IPS-18a (cell line): Measurements from ENCODE around the gene ZNF277.

ENCODE experiments used
- H3K27ac ChIP-seq: one replicate; pipeline ENCODE4 v1.5.1; 2013; ENCODE audit warnings: low read length
- H3K27me3 ChIP-seq: one replicate; pipeline ENCODE4 v1.6.1; 2013; ENCODE audit warnings: mild to moderate bottlenecking, low read length; ENCODE audit not compliant: control insufficient read depth, insufficient read depth
- H3K36me3 ChIP-seq: one replicate; pipeline ENCODE4 v1.6.1; 2013; ENCODE audit warnings: low read depth, low read length; ENCODE audit not compliant: control insufficient read depth
- H3K4me1 ChIP-seq: one replicate; pipeline ENCODE4 v1.6.1; 2013; ENCODE audit warnings: low read depth, low read length; ENCODE audit not compliant: control insufficient read depth
- H3K4me3 ChIP-seq: one replicate; pipeline ENCODE4 v1.5.1; 2013; ENCODE audit warnings: low read length
- H3K9ac ChIP-seq: one replicate; pipeline ENCODE4 v1.6.1; 2013; ENCODE audit warnings: mild to moderate bottlenecking, low read length, moderate library complexity
- H3K9me3 ChIP-seq: one replicate; pipeline ENCODE4 v1.6.1; 2013; ENCODE audit warnings: low read depth, low read length; ENCODE audit not compliant: control insufficient read depth

Gene ZNF277, protein sequence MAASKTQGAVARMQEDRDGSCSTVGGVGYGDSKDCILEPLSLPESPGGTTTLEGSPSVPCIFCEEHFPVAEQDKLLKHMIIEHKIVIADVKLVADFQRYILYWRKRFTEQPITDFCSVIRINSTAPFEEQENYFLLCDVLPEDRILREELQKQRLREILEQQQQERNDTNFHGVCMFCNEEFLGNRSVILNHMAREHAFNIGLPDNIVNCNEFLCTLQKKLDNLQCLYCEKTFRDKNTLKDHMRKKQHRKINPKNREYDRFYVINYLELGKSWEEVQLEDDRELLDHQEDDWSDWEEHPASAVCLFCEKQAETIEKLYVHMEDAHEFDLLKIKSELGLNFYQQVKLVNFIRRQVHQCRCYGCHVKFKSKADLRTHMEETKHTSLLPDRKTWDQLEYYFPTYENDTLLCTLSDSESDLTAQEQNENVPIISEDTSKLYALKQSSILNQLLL

DNA sequence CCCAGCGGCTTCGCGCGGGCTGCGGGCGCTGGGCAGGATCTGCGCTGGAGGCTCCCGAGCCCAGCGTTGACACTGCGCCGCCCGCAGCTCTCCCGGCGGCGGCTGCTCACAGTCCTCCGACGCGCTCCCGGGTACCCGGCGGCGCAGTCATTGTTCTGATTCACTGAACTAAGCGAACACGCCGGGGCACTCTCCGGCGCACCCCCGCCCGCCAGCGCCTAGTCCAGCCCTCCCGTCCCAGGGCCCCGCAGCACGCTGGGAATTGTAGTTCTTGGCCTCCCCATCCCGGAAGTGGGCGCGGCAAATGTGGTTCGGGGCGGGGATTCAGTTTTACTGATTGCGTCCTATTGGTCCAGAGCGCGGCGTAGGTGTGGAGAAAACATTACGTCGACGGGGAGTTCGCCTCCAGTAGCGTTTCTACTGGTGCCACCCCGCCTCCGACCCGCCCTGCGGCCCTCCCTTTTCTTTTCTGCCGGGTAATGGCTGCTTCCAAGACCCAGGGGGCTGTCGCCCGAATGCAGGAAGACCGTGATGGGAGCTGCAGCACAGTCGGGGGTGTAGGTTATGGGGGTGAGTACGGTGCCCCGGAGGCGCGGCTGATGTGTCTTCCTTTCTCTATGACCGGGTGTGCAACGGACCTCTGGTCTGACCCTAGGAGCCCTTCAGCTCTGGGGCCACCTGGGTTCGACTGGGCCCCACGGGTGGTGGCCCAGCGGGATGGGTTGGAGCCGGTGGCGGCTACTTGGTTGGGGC, at the start of gene ZNF277, which contains the start of gene DOCK4:
TSS of gene ZNF277 (plus strand) at position 458 of the 753 bp plus-strand sequence. CDS start at position 480, 22 bp downstream.
TSS of gene DOCK4 (minus strand) at position 162 of the 753 bp plus-strand sequence. CDS start 261 bp downstream, outside the sequence.
- no peaks in the 10 kb centered on the region for H3K9me3 ChIP-seq
- H3K4me1 ChIP-seq, result peaks cover 14% of the 10 kb centered on the region
- no peaks in the 10 kb centered on the region for H3K36me3 ChIP-seq
- peak within 1 kb of the TSS; percentile 77 for H3K9ac ChIP-seq
- no peaks in the 10 kb centered on the region for H3K27me3 ChIP-seq
- peak within 1 kb of the TSS; percentile 98 for H3K4me3 ChIP-seq
- H3K27ac ChIP-seq, result peak within 1 kb of the TSS; percentile 62

DNA sequence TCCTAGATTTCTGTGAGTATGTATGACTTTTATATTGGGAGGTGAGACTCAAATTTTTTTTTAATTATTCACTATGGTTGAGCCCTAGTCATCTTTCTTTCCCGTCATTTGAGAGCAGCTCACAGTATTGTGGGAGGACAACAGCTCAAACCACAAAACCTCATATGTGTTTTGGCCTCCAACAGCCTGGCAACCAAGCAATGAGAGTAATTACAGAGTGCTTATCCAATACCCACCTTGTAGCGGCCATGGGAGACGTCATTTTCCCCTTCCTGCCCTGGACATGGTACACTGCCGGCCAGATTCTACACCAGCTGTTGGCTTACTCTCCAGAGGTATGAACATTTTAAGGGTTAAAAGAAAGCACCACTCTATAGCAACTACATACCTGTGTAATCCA, 49.4 kb upstream of the ZNF277 start:
- Histone ChIP-seq H3K27ac (no peak overlapping the region), H3K36me3 (no peaks in the 10 kb centered on the region), H3K4me3 (no peak overlapping the region), H3K27me3 (no peaks in the 10 kb centered on the region), H3K9me3 (no peaks in the 10 kb centered on the region), H3K4me1 (peaks cover 25% of the 10 kb centered on the region), H3K9ac (no peak overlapping the region)

DNA sequence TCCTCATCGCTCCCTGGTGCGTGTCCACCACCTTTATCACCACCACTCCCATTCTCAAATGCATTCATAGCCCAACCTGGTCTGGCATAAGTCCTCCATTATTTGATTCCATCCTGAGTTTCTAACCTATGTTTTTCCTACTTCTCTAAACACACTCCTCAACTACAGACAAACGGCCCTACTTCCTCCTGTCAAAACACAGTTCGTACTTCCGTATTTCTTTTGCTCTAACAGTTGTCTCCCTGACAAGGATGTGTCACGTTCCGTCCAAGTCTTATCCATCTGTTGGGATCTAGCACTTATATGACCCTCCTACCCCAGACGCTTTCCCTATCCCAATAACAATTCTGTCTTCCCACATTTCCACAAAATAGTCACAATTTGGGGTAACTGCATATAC, 47.1 kb upstream of the ZNF277 start:
- Histone ChIP-seq H3K4me3 (no peak overlapping the region), H3K36me3 (no peaks in the 10 kb centered on the region), H3K9me3 (no peaks in the 10 kb centered on the region), H3K9ac (no peak overlapping the region), H3K27me3 (no peaks in the 10 kb centered on the region), H3K27ac (no peak overlapping the region), H3K4me1 (peaks cover 38% of the 10 kb centered on the region)

DNA sequence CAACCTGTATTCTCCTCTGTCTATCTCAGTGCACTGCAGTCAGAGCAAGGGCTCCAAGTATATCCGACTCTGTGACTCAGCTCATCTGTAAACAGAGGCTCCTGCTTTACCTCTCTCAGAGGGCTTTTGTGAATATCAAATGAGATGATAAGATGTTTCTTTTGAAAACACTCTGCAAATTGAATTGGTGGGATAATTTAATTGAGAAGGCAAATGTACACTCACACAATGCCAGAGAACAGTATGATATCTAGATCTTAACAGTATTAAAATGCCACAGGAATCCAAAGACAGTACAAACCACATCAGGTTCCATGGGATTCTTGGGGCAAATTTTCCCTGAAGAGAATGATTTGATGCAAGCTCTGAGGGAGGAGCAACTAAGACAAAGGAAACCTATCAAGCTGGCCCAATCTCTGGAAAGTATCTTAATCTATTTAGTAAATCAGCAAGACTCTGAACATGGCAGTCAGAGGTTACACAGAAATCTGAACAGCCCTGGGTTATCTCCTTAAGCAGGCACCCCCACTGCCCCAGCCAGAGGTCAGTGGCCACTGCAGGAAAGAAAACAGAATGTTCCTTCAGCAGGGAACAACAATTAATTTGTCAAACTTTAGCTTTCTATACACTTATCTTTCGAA, 46.2 kb upstream of the ZNF277 start:
- H3K9ac ChIP-seq, result no peak overlapping the region
- peak overlapping the region; percentile 30 for H3K27ac ChIP-seq
- H3K36me3 ChIP-seq, result no peaks in the 10 kb centered on the region
- peaks cover 38% of the 10 kb centered on the region for H3K4me1 ChIP-seq
- H3K27me3 ChIP-seq, result no peaks in the 10 kb centered on the region
- H3K4me3 ChIP-seq, result no peak overlapping the region
- H3K9me3 ChIP-seq, result no peaks in the 10 kb centered on the region

DNA sequence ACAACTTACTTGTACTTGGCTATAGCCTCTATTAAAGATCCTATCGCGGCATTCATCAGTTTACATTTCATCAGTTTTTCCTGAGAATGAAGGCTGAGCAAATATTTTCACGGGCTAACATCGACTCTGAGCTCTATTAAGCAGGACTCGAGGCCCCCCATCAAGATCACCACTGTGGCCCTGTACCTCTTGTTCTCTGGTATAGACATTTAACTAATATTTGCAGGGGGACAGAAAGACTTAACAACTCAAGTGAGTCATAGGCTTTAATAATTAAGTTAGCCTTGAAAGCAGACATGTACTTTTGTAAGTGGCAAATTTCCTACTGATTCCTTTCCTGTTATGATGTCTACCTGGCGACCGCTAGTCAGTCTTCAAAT, 45.7 kb upstream of the ZNF277 start:
- H3K9me3 ChIP-seq, result no peaks in the 10 kb centered on the region
- no peak overlapping the region for H3K4me3 ChIP-seq
- H3K9ac ChIP-seq, result no peak overlapping the region
- no peaks in the 10 kb centered on the region for H3K36me3 ChIP-seq
- peaks cover 38% of the 10 kb centered on the region for H3K4me1 ChIP-seq
- peak overlapping the region; percentile 30 for H3K27ac ChIP-seq
- no peaks in the 10 kb centered on the region for H3K27me3 ChIP-seq

DNA sequence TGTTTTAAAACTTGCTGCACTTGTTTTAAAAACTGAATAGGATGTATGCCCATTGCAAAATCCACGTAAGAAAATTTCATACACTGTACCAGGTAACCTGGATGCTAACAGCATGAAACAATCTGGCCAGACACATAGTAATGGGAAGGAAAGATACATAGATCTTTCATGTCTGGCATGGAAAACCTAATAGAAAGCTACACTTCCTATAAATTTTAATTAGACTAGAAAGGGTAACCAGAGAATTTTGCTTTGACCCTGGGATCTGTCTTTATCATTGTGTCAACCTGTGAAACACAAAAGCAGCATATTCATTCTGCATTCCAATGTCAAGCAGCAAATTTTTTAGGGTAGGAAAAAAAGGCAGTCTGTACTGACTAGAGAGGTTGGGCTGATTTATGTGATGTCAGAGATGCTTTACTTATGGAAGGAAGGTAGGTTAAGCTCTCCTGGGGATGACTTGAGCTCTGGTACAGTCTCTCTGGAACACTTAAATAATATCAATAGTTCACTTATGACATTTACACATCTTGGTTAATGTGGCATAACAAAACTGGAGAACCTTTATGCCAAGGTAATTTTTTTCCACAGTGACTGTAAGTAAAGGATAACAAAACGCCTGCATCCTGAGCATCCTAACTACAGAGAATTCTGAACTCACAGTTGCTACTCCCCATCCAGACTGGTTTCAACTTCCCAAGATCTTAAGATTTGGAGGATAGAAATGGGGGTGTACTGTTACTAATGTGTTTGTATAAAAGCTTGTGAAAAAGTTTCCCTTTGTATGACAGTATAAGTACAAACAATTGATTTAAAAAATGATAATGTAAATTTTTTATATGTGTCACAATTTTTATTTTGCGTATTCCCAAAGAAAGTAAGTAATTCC, 45.0 kb upstream of the ZNF277 start:
- Histone ChIP-seq H3K36me3 (no peaks in the 10 kb centered on the region), H3K9me3 (no peaks in the 10 kb centered on the region), H3K9ac (no peak overlapping the region), H3K4me3 (peak overlapping the region; percentile 36), H3K27me3 (no peaks in the 10 kb centered on the region), H3K4me1 (peaks cover 38% of the 10 kb centered on the region), H3K27ac (no peak overlapping the region)

DNA sequence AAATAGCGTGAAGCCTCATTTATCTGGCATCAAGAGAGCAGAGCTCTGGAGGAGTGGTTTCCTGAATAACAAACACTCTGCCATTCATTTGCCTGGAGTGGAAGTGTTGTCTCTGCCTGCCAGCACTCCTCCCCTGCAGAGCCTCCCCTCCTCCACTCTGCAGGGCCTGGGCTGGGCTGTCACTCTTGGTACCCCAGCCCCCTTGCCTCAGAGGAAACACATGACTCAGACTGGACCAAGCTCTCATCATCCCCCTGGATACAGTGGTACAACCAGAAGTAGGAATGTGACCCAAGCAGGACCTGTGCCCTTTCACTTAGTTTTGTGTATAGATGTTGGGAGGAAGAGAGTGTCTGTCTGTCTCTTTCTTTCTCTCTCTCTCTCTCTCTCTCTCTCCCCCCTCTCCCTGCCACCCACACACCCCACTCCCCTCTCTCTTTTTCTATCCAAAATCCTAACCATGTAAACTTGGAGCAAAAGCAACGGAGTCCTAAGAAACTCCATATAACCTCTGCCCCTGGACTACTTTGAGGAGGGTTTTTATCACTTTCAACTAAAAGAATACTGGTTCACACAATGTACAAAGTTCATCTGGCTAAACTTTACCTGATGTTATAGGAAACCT, 44.2 kb upstream of the ZNF277 start:
- Histone ChIP-seq H3K9me3 (no peaks in the 10 kb centered on the region), H3K4me3 (peak overlapping the region; percentile 36), H3K36me3 (no peaks in the 10 kb centered on the region), H3K4me1 (peaks cover 38% of the 10 kb centered on the region), H3K27ac (peak overlapping the region; percentile 8), H3K9ac (no peak overlapping the region), H3K27me3 (no peaks in the 10 kb centered on the region)

DNA sequence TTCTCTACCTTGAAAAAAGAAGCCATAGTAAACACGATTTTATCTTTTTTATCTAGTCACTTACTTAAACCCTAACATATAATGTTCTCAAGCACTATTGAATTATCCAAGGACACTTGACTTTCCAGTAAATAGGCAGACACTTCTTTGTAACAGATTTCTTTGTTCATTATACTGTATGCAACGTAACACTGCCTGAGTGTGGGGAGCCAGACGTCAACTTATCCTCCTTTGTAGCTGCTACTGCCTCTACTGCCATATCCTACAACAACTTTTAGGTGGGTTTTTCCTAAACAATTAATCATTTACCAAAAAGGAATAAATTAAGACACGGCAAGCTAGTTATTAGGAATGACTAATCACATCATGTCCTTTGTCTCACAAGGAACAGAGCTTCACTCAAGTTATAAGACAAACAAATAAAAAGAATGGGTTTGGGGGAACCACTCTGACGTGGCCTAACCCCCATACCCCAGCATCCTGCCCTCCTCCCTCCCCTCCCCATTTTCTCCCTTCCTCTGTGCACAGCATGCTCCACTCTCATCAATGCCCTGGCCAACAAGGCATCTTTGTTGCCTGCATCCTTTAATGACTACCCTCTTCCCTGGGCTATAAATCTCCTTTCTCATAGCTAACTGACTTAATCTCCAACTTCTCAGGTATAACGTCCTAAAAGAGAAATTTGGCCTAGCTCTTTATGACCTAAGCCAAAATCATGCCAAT, 43.5 kb upstream of the ZNF277 start:
- peaks cover 38% of the 10 kb centered on the region for H3K4me1 ChIP-seq
- no peaks in the 10 kb centered on the region for H3K9me3 ChIP-seq
- no peak overlapping the region for H3K4me3 ChIP-seq
- no peaks in the 10 kb centered on the region for H3K27me3 ChIP-seq
- H3K36me3 ChIP-seq, result no peaks in the 10 kb centered on the region
- peak overlapping the region; percentile 8 for H3K27ac ChIP-seq
- H3K9ac ChIP-seq, result no peak overlapping the region

DNA sequence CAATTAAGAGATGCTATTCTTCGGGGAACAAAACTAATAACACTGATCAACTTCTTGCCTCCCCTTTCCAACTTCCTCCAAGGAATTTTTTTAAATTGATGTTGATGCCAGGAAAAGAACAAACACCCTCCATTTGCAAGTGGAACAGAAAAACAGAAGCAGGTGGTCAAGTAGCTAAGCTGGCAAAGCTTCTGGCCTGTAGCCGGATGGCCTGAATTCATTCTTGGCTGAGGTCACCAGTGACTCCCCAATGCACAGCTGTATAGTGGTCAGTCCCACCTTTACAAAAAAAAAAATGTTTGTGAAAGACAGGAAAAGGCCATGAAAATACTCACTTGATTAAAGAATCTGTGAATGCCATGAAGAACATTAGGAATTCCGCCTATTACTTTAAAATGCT, 39.3 kb upstream of the ZNF277 start:
- Histone ChIP-seq H3K4me3 (no peak overlapping the region), H3K27me3 (no peaks in the 10 kb centered on the region), H3K36me3 (no peaks in the 10 kb centered on the region), H3K27ac (no peak overlapping the region), H3K9ac (no peak overlapping the region), H3K9me3 (no peaks in the 10 kb centered on the region), H3K4me1 (peaks cover 15% of the 10 kb centered on the region)

DNA sequence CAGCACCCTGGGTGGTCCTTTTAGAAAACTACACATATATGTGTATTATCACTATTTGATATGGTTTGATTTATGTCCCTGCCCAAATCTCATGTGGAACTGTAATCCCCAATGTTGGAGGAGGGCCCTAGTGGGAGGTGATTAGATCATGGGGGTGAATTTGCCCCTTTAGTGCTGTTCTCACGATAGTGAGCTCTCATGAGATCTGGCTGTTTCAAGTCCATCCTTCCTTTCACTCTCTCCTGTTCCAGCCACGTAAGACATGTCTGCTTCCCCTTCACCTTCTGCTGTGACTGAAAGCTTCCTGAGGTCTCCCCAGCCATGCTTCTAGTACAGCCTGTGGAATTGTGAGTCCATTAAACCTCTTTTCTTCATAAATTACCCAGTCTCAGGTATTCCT, 37.6 kb upstream of the ZNF277 start:
- Histone ChIP-seq H3K4me3 (no peak overlapping the region), H3K9me3 (no peaks in the 10 kb centered on the region), H3K9ac (no peak overlapping the region), H3K27ac (no peak overlapping the region), H3K36me3 (no peaks in the 10 kb centered on the region), H3K4me1 (peaks cover 7% of the 10 kb centered on the region), H3K27me3 (no peaks in the 10 kb centered on the region)
